Loucy (cell line): ENCODE measurements around the gene ACOT2.
"Not testable (repeated sequence)": the region's sequence is repeated elsewhere in the genome, so short reads cannot be mapped to it uniquely, and the experiment has no call there.

Experiments
- H2AFZ ChIP-seq: fragments of 200-600 bp; sonication (generic); 2 replicates; pipeline ENCODE4 v1.6.0; 2016; ENCODE audit warnings: antibody characterized with exemption, mild to moderate bottlenecking, low read length, moderate library complexity
- H3F3A ChIP-seq: fragments of 200-600 bp; 2 replicates; pipeline ENCODE4 v1.6.0; 2016; ENCODE audit warnings: antibody characterized with exemption, low read depth, mild to moderate bottlenecking
- H3K27me3 ChIP-seq: fragments of 200-600 bp; sonication (generic); 2 replicates; pipeline ENCODE4 v1.6.1; 2014; ENCODE audit warnings: low read length, mild to moderate bottlenecking; ENCODE audit not compliant: insufficient read depth, poor library complexity, severe bottlenecking
- H3K36me3 ChIP-seq: fragments of 200-600 bp; sonication (generic); 2 replicates; pipeline ENCODE4 v1.6.1; 2016; ENCODE audit warnings: low read length; ENCODE audit not compliant: insufficient read depth
- H3K4me1 ChIP-seq: fragments of 200-600 bp; sonication (generic); 2 replicates; pipeline ENCODE4 v1.5.1; 2014; ENCODE audit warnings: low read length, mild to moderate bottlenecking; ENCODE audit not compliant: insufficient read depth, poor library complexity, severe bottlenecking
- H3K4me2 ChIP-seq: fragments of 200-600 bp; sonication (generic); 2 replicates; pipeline ENCODE4 v1.6.0; 2014; ENCODE audit warnings: antibody characterized with exemption, low read length, low read depth, mild to moderate bottlenecking; ENCODE audit not compliant: poor library complexity, severe bottlenecking
- H3K4me3 ChIP-seq: fragments of 200-600 bp; sonication (generic); 2 replicates; pipeline ENCODE4 v1.5.1; 2014; ENCODE audit warnings: low read length, mild to moderate bottlenecking, mixed read lengths; ENCODE audit not compliant: poor library complexity, severe bottlenecking
- H3K79me2 ChIP-seq: fragments of 200-600 bp; sonication (generic); 2 replicates; pipeline ENCODE4 v1.6.1; 2014; ENCODE audit warnings: low read length; ENCODE audit not compliant: insufficient read depth
- H3K9ac ChIP-seq: fragments of 200-600 bp; sonication (generic); 2 replicates; pipeline ENCODE4 v1.6.0; 2014; ENCODE audit warnings: mild to moderate bottlenecking, low read depth, low read length, moderate library complexity; ENCODE audit not compliant: poor library complexity, severe bottlenecking
- H3K9me2 ChIP-seq: fragments of 200-600 bp; sonication (generic); replicated peaks from 2 replicates; pipeline ENCODE4 v1.6.1; 2016; ENCODE audit warnings: low read depth, low read length, mixed read lengths
- H3K9me3 ChIP-seq: fragments of 200-600 bp; sonication (generic); 2 replicates; pipeline ENCODE4 v1.6.1; 2014; ENCODE audit warnings: mild to moderate bottlenecking, antibody characterized with exemption, low read length, low read depth; ENCODE audit not compliant: insufficient read depth
- H4K20me1 ChIP-seq: fragments of 200-600 bp; sonication (generic); 2 replicates; pipeline ENCODE4 v1.6.0; 2014; ENCODE audit warnings: antibody characterized with exemption, low read length, mild to moderate bottlenecking; ENCODE audit not compliant: insufficient read depth, poor library complexity, severe bottlenecking
- EZH2phosphoT487 ChIP-seq: fragments of 200-600 bp; IDR thresholded peaks from 2 replicates; pipeline ENCODE4 v1.6.1; 2018; ENCODE audit warnings: antibody characterized with exemption, mild to moderate bottlenecking, moderate library complexity, borderline replicate concordance
- TF ChIP-seq, protein P1 (sequence below): fragments of 200-600 bp; sonication (generic); conservative IDR thresholded peaks from 2 replicates; pipeline ENCODE4 v1.5.1; 2014; ENCODE audit warnings: mild to moderate bottlenecking, antibody characterized with exemption, low read length

Gene ACOT2

DNA sequence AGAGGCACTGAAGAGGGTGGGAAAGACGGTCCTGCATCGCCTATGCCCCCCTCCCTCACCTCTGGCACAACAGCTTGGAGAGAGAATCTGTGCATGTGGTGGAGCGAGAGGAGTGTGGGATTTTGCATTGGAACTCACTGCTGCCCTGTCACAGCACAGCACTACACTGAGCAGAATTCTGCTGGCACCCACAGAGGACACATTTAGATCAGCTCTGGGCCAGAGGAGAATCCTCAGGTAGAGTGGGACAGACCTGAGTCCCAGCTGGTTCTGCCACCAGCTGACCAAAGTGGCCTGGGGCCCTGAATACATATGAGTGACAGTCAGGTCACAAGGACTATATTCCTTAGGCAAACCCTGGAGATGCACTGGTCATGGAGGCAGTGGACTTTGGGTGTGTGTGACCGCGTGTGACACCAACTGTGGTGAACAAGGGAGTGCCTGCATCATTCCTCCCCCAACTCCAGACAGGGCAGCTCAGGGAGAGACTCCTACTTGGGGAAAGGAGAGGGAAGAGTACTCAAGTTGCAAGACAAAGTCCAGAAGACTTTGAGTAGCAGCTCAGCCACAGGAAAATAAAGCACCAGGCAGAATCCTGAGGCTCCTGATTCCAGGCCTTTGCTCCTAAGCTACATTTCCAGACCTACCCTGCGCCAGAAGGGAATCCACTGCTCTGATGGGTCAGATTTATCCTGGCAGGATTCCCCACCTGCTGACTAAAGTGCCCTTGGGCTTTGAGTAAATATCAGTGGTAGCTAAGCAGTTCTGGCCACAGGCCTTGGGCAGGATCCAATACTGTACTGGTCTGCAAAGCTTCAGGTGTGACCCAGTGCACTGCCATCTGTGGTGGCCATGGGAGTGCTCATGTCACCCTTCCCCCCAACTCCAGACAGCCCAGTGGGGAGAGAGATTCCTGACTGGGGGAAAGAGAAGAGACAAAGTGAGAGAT lies 42.7 kb upstream of the ACOT2 start:
- H3K4me1 ChIP-seq = no peaks in the 10 kb centered on the region
- H3K4me2 ChIP-seq = no peak overlapping the region

DNA sequence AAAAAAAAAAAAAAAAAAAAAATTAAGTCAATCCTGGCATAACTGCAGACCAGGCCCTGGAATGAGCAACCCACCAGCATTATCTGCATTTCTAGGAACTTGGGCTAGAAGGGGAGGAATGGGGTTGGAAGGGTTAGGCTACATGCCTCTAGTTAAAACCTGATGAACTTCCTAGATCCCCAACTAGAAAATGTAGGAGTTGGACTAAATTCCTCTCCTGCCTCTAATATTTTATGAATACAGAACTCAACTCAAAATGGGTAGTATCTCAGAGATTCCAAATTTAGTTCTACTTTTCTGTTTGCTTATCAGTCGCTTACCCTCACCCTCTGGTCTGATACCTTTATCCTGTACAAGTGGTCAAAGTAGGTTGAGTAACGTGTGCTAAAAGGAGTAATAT lies 39.7 kb upstream of the ACOT2 start:
- not testable (repeated sequence) for H3K9me2 ChIP-seq, H4K20me1 ChIP-seq, H2AFZ ChIP-seq, H3K9me3 ChIP-seq, H3K9ac ChIP-seq, H3K36me3 ChIP-seq, H3K4me2 ChIP-seq, H3K27me3 ChIP-seq, H3K79me2 ChIP-seq, H3K4me1 ChIP-seq, H3F3A ChIP-seq, H3K4me3 ChIP-seq

More for the DNA sequence above, 42.7 kb upstream of the ACOT2 start:
- TF ChIP-seq, protein P1, sequence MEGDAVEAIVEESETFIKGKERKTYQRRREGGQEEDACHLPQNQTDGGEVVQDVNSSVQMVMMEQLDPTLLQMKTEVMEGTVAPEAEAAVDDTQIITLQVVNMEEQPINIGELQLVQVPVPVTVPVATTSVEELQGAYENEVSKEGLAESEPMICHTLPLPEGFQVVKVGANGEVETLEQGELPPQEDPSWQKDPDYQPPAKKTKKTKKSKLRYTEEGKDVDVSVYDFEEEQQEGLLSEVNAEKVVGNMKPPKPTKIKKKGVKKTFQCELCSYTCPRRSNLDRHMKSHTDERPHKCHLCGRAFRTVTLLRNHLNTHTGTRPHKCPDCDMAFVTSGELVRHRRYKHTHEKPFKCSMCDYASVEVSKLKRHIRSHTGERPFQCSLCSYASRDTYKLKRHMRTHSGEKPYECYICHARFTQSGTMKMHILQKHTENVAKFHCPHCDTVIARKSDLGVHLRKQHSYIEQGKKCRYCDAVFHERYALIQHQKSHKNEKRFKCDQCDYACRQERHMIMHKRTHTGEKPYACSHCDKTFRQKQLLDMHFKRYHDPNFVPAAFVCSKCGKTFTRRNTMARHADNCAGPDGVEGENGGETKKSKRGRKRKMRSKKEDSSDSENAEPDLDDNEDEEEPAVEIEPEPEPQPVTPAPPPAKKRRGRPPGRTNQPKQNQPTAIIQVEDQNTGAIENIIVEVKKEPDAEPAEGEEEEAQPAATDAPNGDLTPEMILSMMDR = no peak
- no peak for TF ChIP-seq EZH2phosphoT487
- no peak overlapping the region for H2AFZ ChIP-seq
- no peaks in the 10 kb centered on the region for H3K27me3 ChIP-seq
- no peaks in the 10 kb centered on the region for H3K79me2 ChIP-seq
- no peak overlapping the region for H3K9ac ChIP-seq
- no peaks in the 10 kb centered on the region for H3K9me2 ChIP-seq
- H3K9me3 ChIP-seq = no peaks in the 10 kb centered on the region
- no peaks in the 10 kb centered on the region for H3K36me3 ChIP-seq
- H4K20me1 ChIP-seq = no peaks in the 10 kb centered on the region
- H3F3A ChIP-seq = no peaks in the 10 kb centered on the region
- H3K4me3 ChIP-seq = no peak overlapping the region

DNA sequence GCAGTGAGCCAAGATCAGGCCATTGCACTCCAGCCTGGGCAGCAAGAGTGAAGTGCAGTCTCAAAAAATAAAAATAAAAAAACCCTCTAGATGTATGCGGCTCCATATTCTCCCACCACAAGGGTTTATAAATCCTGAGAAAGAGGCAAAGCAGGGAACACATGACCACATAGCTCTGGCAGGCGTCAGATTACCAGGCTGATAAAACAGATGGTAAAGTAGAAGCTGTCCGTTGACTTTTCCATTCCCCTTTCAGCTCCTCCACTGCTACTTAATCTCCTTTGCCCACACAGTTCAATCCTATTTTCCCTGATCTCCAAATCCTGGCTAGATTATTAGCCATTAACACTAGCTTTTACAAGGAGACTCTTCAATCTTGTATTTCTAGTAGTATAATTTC lies 37.0 kb upstream of the ACOT2 start:
- H3K9me3 ChIP-seq, H3K4me2 ChIP-seq, H3K27me3 ChIP-seq, H3K36me3 ChIP-seq, H3K9ac ChIP-seq, H3K4me1 ChIP-seq, H3F3A ChIP-seq, H4K20me1 ChIP-seq, H3K79me2 ChIP-seq, H3K4me3 ChIP-seq, H3K9me2 ChIP-seq, H2AFZ ChIP-seq: not testable (repeated sequence)

DNA sequence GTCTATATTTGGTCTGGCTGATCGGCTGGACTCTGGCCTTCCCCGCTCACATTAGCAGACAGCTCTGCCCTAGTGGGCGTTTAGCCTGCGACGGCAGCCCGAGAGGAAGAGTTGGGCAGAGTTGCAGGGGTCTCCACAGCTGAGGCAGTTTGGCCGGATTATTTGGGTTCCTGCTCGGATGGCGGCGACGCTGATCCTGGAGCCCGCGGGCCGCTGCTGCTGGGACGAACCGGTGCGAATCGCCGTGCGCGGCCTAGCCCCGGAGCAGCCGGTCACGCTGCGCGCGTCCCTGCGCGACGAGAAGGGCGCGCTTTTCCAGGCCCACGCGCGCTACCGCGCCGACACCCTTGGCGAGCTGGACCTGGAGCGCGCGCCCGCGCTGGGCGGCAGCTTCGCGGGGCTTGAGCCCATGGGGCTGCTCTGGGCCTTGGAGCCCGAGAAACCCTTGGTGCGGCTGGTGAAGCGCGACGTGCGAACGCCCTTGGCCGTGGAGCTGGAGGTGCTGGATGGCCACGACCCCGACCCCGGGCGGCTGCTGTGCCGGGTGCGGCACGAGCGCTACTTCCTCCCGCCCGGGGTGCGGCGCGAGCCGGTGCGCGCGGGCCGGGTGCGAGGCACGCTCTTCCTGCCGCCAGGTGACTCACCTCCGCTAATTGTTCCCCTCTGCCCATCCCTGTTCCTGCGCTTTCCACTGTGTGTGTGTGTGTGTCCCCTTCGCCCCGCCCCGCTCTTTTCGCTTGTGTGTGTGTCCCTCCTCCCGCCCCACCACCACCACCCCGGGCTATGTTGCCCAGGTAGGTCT lies 31.6 kb upstream of the ACOT2 start:
- not testable (repeated sequence) for H3K4me1 ChIP-seq, H3K4me3 ChIP-seq, H3K79me2 ChIP-seq, H3K4me2 ChIP-seq, H4K20me1 ChIP-seq, H3F3A ChIP-seq, H3K9ac ChIP-seq, H3K27me3 ChIP-seq, H2AFZ ChIP-seq, H3K36me3 ChIP-seq, H3K9me2 ChIP-seq, H3K9me3 ChIP-seq
